HG02610 (cell line): ENCODE measurements around the gene STPG2.

Experiments used
- ATAC-seq: cut with Tn5 transposase; IDR thresholded peaks from one replicate; pipeline ENCODE4 v1.9.1; 2021; ENCODE audit warnings: mild to moderate bottlenecking, moderate library complexity; ENCODE audit not compliant: unreplicated experiment

Gene STPG2

GRCh38 chr4:98143001-98143899, at the start of gene STPG2:
STPG2 (minus strand) TSS chr4:98143476.
- ATAC-seq: peak; percentile 99

GRCh38 chr4:98185279-98185678, 42.0 kb upstream of the STPG2 start:
- ATAC-seq: no peak

- ATAC-seq: peak; percentile 61
Measured at GRCh38 chr4:98181809-98182208, 38.5 kb upstream of the STPG2 start.

- ATAC-seq: no peak
Measured at GRCh38 chr4:98179951-98180350, 36.7 kb upstream of the STPG2 start.

- no peak for ATAC-seq
Measured at GRCh38 chr4:98176531-98176930, 33.3 kb upstream of the STPG2 start.

GRCh38 chr4:98170035-98170434, 26.8 kb upstream of the STPG2 start:
- ATAC-seq: no peak

- no peak for ATAC-seq
Measured at GRCh38 chr4:98166731-98167041, 23.4 kb upstream of the STPG2 start.

- no peak for ATAC-seq
Measured at GRCh38 chr4:98166025-98166730, 22.9 kb upstream of the STPG2 start.

GRCh38 chr4:98162696-98163095, 19.4 kb upstream of the STPG2 start:
- ATAC-seq: no peak

- no peak for ATAC-seq
Measured at GRCh38 chr4:98151145-98151924, 8.1 kb upstream of the STPG2 start.

- no peak for ATAC-seq
Measured at GRCh38 chr4:98150092-98150761, 7.0 kb upstream of the STPG2 start.

GRCh38 chr4:98148856-98149255, 5.6 kb upstream of the STPG2 start:
- ATAC-seq: no peak

- ATAC-seq: no peak
Measured at GRCh38 chr4:98126141-98126540, 17.1 kb downstream of the STPG2 start.

- no peak for ATAC-seq
Measured at GRCh38 chr4:98125585-98125984, 17.7 kb downstream of the STPG2 start.

- no peak for ATAC-seq
Measured at GRCh38 chr4:98117363-98117762, 25.9 kb downstream of the STPG2 start.

GRCh38 chr4:98113012-98113411, 30.3 kb downstream of the STPG2 start:
- no peak for ATAC-seq

GRCh38 chr4:98110929-98111328, 32.3 kb downstream of the STPG2 start:
- ATAC-seq: no peak

- no peak for ATAC-seq
Measured at GRCh38 chr4:98110214-98110613, 33.1 kb downstream of the STPG2 start.

GRCh38 chr4:98102660-98103059, 40.6 kb downstream of the STPG2 start:
- no peak for ATAC-seq

- no peak for ATAC-seq
Measured at GRCh38 chr4:98101988-98102387, 41.3 kb downstream of the STPG2 start.

GRCh38 chr4:98098764-98099163, 44.5 kb downstream of the STPG2 start:
- no peak for ATAC-seq
